Trophoblast cell (in vitro differentiated cells and primary cell): ENCODE measurements around the gene AGBL4.

Experiments used
- DNase-seq, 2 donors: peaks; one replicate each; pipeline ENCODE4 v3.0.0-alpha.2; 2016
- H2AFZ ChIP-seq: 2 replicates; pipeline ENCODE4 v1.6.1; 2013; ENCODE audit warnings: low read length, moderate library complexity, mild to moderate bottlenecking; ENCODE audit not compliant: insufficient read depth, poor library complexity
- H2AK5ac ChIP-seq: 2 replicates; pipeline ENCODE4 v1.6.1; 2013; ENCODE audit warnings: mild to moderate bottlenecking, low read length
- H2BK120ac ChIP-seq: 2 replicates; pipeline ENCODE4 v1.6.1; 2013; ENCODE audit warnings: low read length, mild to moderate bottlenecking, moderate library complexity; ENCODE audit not compliant: insufficient read depth, poor library complexity
- H2BK12ac ChIP-seq: 2 replicates; pipeline ENCODE4 v1.6.1; 2013; ENCODE audit warnings: mild to moderate bottlenecking, low read length, moderate library complexity
- H2BK5ac ChIP-seq: 2 replicates; pipeline ENCODE4 v1.6.1; 2013; ENCODE audit warnings: low read length, low read depth, moderate library complexity, mild to moderate bottlenecking; ENCODE audit not compliant: poor library complexity
- H3K14ac ChIP-seq: 2 replicates; pipeline ENCODE4 v1.6.1; 2013; ENCODE audit warnings: mild to moderate bottlenecking, low read length
- H3K18ac ChIP-seq: 2 replicates; pipeline ENCODE4 v1.6.1; 2013; ENCODE audit warnings: mild to moderate bottlenecking, low read length
- H3K23ac ChIP-seq: 2 replicates; pipeline ENCODE4 v1.6.1; 2013; ENCODE audit warnings: low read length
- H3K27ac ChIP-seq: 2 replicates; pipeline ENCODE4 v1.5.1; 2013; ENCODE audit warnings: low read depth, mild to moderate bottlenecking, inconsistent platforms, low read length, moderate library complexity
- H3K27me3 ChIP-seq: 2 replicates; pipeline ENCODE4 v1.6.1; 2013; ENCODE audit warnings: inconsistent platforms, mild to moderate bottlenecking, low read length, moderate library complexity; ENCODE audit not compliant: insufficient read depth
- H3K36me3 ChIP-seq, 2 experiments: 1 replicate in 1 of 2; 2 replicates in 1 of 2; pipeline ENCODE4 v1.6.1; 2013; ENCODE audit warnings: low read length in 2 of 2, mild to moderate bottlenecking in 2 of 2, moderate library complexity in 1 of 2; ENCODE audit not compliant: insufficient read depth in 2 of 2, control insufficient read depth in 1 of 2
- H3K4ac ChIP-seq: 2 replicates; pipeline ENCODE4 v1.6.1; 2013; ENCODE audit warnings: low read depth, mild to moderate bottlenecking, low read length, moderate library complexity
- H3K4me1 ChIP-seq, 2 experiments: 1 replicate in 1 of 2; 2 replicates in 1 of 2; pipeline ENCODE4 v1.6.1; 2013; ENCODE audit warnings: low read length in 2 of 2, mild to moderate bottlenecking in 2 of 2, moderate library complexity in 1 of 2; ENCODE audit not compliant: insufficient read depth in 2 of 2, control insufficient read depth in 1 of 2
- H3K4me2 ChIP-seq: 2 replicates; pipeline ENCODE4 v1.6.1; 2013; ENCODE audit warnings: inconsistent platforms, mild to moderate bottlenecking, low read length, moderate library complexity
- H3K4me3 ChIP-seq: 2 replicates; pipeline ENCODE4 v1.5.1; 2013; ENCODE audit warnings: mild to moderate bottlenecking, low read depth, low read length, inconsistent platforms
- H3K79me1 ChIP-seq: one replicate; pipeline ENCODE4 v1.6.1; 2013; ENCODE audit warnings: low read length
- H3K79me2 ChIP-seq: 2 replicates; pipeline ENCODE4 v1.6.1; 2013; ENCODE audit warnings: low read length, mild to moderate bottlenecking; ENCODE audit not compliant: control insufficient read depth, insufficient read depth, poor library complexity
- H3K9ac ChIP-seq: 2 replicates; pipeline ENCODE4 v1.6.1; 2013; ENCODE audit warnings: mild to moderate bottlenecking, low read length
- H3K9me3 ChIP-seq: 2 replicates; pipeline ENCODE4 v1.6.1; 2013; ENCODE audit warnings: low read depth, mild to moderate bottlenecking, control low read depth, inconsistent platforms, low read length; ENCODE audit not compliant: insufficient read depth
- H4K12ac ChIP-seq: 2 replicates; pipeline ENCODE4 v1.6.1; 2013; ENCODE audit warnings: low read depth, mild to moderate bottlenecking, low read length, moderate library complexity
- H4K8ac ChIP-seq: 2 replicates; pipeline ENCODE4 v1.6.1; 2013; ENCODE audit warnings: low read depth, mild to moderate bottlenecking, low read length, moderate library complexity
- H4K91ac ChIP-seq: one replicate; pipeline ENCODE4 v1.6.1; 2013; ENCODE audit warnings: low read depth, mild to moderate bottlenecking, low read length, moderate library complexity
- WGBS: extraction: QIAGEN DNeasy Blood & Tissue Kit; methylation state at CpG from one replicate; pipeline ENCODE4 v1.1.7; 2013; ENCODE audit warnings: missing lambda C conversion rate; ENCODE audit not compliant: insufficient read length, insufficient coverage; ENCODE audit errors: extremely low coverage; 5-methylcytosine and 5-hydroxymethylcytosine counted together

The AGBL4 gene

GRCh38 chr1:48794816-48795215, 1228.9 kb downstream of the AGBL4 start:
- H3K9me3 ChIP-seq, result no peaks in the 10 kb centered on the region
- no peak overlapping the region for H3K18ac ChIP-seq
- H3K23ac ChIP-seq, result no peak overlapping the region
- no peaks in the 10 kb centered on the region for H3K79me1 ChIP-seq
- no peak overlapping the region for H2AK5ac ChIP-seq
- no peaks in the 10 kb centered on the region for H3K27me3 ChIP-seq
- H3K4me1 ChIP-seq, result no peaks in the 10 kb centered on the region
- H3K14ac ChIP-seq, result no peak overlapping the region
- no peak for DNase-seq
- H4K8ac ChIP-seq, result no peak overlapping the region
- H3K4me2 ChIP-seq, result no peak overlapping the region
- no peak overlapping the region for H3K4me3 ChIP-seq
- WGBS, result no CpG with 5 or more reads among the region's 1 CpG
- no peak overlapping the region for H3K9ac ChIP-seq
- no peak overlapping the region for H2BK12ac ChIP-seq
- H3K4ac ChIP-seq, result no peak overlapping the region
- no peak overlapping the region for H4K12ac ChIP-seq
- no peak overlapping the region for H2BK5ac ChIP-seq
- H3K27ac ChIP-seq, result no peak overlapping the region
- no peaks in the 10 kb centered on the region for H3K36me3 ChIP-seq
- H2BK120ac ChIP-seq, result no peak overlapping the region
- H2AFZ ChIP-seq, result no peak overlapping the region
- H4K91ac ChIP-seq, result no peak overlapping the region
- no peaks in the 10 kb centered on the region for H3K79me2 ChIP-seq

- no peaks in the 10 kb centered on the region for H3K36me3 ChIP-seq
- no peak overlapping the region for H2AK5ac ChIP-seq
- H2AFZ ChIP-seq, result no peak overlapping the region
- no peaks in the 10 kb centered on the region for H3K4me1 ChIP-seq
- WGBS, result no CpG with 5 or more reads among the region's 1 CpG
- H3K27ac ChIP-seq, result no peak overlapping the region
- H3K9me3 ChIP-seq, result no peaks in the 10 kb centered on the region
- H4K8ac ChIP-seq, result no peak overlapping the region
- no peak overlapping the region for H2BK12ac ChIP-seq
- H3K14ac ChIP-seq, result no peak overlapping the region
- H3K9ac ChIP-seq, result no peak overlapping the region
- no peak overlapping the region for H2BK5ac ChIP-seq
- no peak overlapping the region for H4K91ac ChIP-seq
- no peaks in the 10 kb centered on the region for H3K79me2 ChIP-seq
- no peak overlapping the region for H3K4ac ChIP-seq
- H3K4me3 ChIP-seq, result no peak overlapping the region
- no peak for DNase-seq
- no peak overlapping the region for H4K12ac ChIP-seq
- no peak overlapping the region for H2BK120ac ChIP-seq
- no peak overlapping the region for H3K23ac ChIP-seq
- H3K18ac ChIP-seq, result no peak overlapping the region
- H3K4me2 ChIP-seq, result no peak overlapping the region
- H3K79me1 ChIP-seq, result no peaks in the 10 kb centered on the region
- H3K27me3 ChIP-seq, result no peaks in the 10 kb centered on the region
Observed at GRCh38 chr1:48793863-48794262, 1229.9 kb downstream of the AGBL4 start.

- no peak overlapping the region for H4K8ac ChIP-seq
- no CpG with 5 or more reads among the region's 1 CpG for WGBS
- no peak overlapping the region for H4K12ac ChIP-seq
Observed at GRCh38 chr1:48792961-48793360, 1230.8 kb downstream of the AGBL4 start.

GRCh38 chr1:48790397-48790796, 1233.4 kb downstream of the AGBL4 start:
- Histone ChIP-seq H3K14ac (no peak overlapping the region), H2BK12ac (no peak overlapping the region), H2BK5ac (no peak overlapping the region), H2AK5ac (no peak overlapping the region), H3K4me1 (no peaks in the 10 kb centered on the region), H3K27ac (no peak overlapping the region), H3K36me3 (no peaks in the 10 kb centered on the region), H3K4me2 (no peak overlapping the region), H4K91ac (no peak overlapping the region), H3K23ac (no peak overlapping the region), H4K8ac (no peak overlapping the region), H3K9me3 (no peaks in the 10 kb centered on the region), H4K12ac (no peak overlapping the region), H2AFZ (no peak overlapping the region), H3K9ac (no peak overlapping the region), H3K18ac (no peak overlapping the region), H3K4ac (no peak overlapping the region), H2BK120ac (no peak overlapping the region), H3K79me2 (no peaks in the 10 kb centered on the region), H3K27me3 (no peaks in the 10 kb centered on the region), H3K79me1 (no peaks in the 10 kb centered on the region), H3K4me3 (no peak overlapping the region)
- DNase-seq, result no peak

More at GRCh38 chr1:48792961-48793360, 1230.8 kb downstream of the AGBL4 start:
- no peaks in the 10 kb centered on the region for H3K4me1 ChIP-seq
- H3K9me3 ChIP-seq, result no peaks in the 10 kb centered on the region
- H3K9ac ChIP-seq, result no peak overlapping the region
- no peaks in the 10 kb centered on the region for H3K79me1 ChIP-seq
- no peak overlapping the region for H2BK5ac ChIP-seq
- no peak overlapping the region for H3K18ac ChIP-seq
- H3K36me3 ChIP-seq, result no peaks in the 10 kb centered on the region
- H3K27ac ChIP-seq, result no peak overlapping the region
- no peak overlapping the region for H3K4me2 ChIP-seq
- H3K27me3 ChIP-seq, result no peaks in the 10 kb centered on the region
- DNase-seq, result no peak
- H3K14ac ChIP-seq, result no peak overlapping the region
- no peak overlapping the region for H3K4ac ChIP-seq
- H3K23ac ChIP-seq, result no peak overlapping the region
- H4K91ac ChIP-seq, result no peak overlapping the region
- no peaks in the 10 kb centered on the region for H3K79me2 ChIP-seq
- H2BK120ac ChIP-seq, result no peak overlapping the region
- no peak overlapping the region for H2AK5ac ChIP-seq
- no peak overlapping the region for H2BK12ac ChIP-seq
- H2AFZ ChIP-seq, result no peak overlapping the region
- no peak overlapping the region for H3K4me3 ChIP-seq
